Hypothalamus (tissue), 51 donors: ENCODE results near the gene FAM3D.

ENCODE experiments used
- DNase-seq, 51 donors: peaks; one replicate each; lab custom pipeline; 2025; lab: John Stamatoyannopoulos, UW

The FAM3D gene

GRCh38 chr3:58604031-58604430 is 62.5 kb downstream of the FAM3D start:
- peak in 1 of 51 donors; percentile 67 for DNase-seq

- DNase-seq: no peak
These were observed 63.0 kb downstream of the FAM3D start for GRCh38 chr3:58603606-58604005.

GRCh38 chr3:58597770-58598310 is 68.7 kb downstream of the FAM3D start:
- DNase-seq: no peak

GRCh38 chr3:58596834-58597518 is 69.6 kb downstream of the FAM3D start:
- no peak for DNase-seq

GRCh38 chr3:58594117-58594516 is 72.5 kb downstream of the FAM3D start:
- no peak for DNase-seq

- DNase-seq: no peak
These were observed 74.8 kb downstream of the FAM3D start for GRCh38 chr3:58591517-58592510.

GRCh38 chr3:58588030-58588614 is 78.5 kb downstream of the FAM3D start:
- no peak for DNase-seq

GRCh38 chr3:58586776-58587192 is 79.8 kb downstream of the FAM3D start:
- no peak for DNase-seq

- DNase-seq: peak in 4 of 51 donors; percentile 7 to 50 (median 12)
These were observed 80.6 kb downstream of the FAM3D start for GRCh38 chr3:58585994-58586393.

- DNase-seq: peak in 50 of 51 donors; percentile 10 to 87 (median 64)
These were observed 81.4 kb downstream of the FAM3D start for GRCh38 chr3:58585005-58585786.

- no peak for DNase-seq
These were observed 81.9 kb downstream of the FAM3D start for GRCh38 chr3:58584690-58585004.
